HL-60 (cell line): ENCODE measurements around the gene MYO15A.

ENCODE experiments used
- DNase-seq, 2 experiments: peaks; one replicate each; pipeline ENCODE4 v3.0.0-alpha.2; 2010 to 2020; ENCODE audit warnings: low read depth in 1 of 2, low spot score in 1 of 2
- H3K27ac ChIP-seq: fragments of 250-450 bp; sonication (Bioruptor Pico); replicated peaks from 2 replicates; pipeline ENCODE4 v1.5.1; 2020; ENCODE audit warnings: mild to moderate bottlenecking, moderate library complexity
- H3K27me3 ChIP-seq: fragments of 250-450 bp; sonication (Bioruptor Pico); 2 replicates; pipeline ENCODE4 v1.5.1; 2021; ENCODE audit warnings: mild to moderate bottlenecking, moderate library complexity; ENCODE audit not compliant: insufficient read depth, poor library complexity, severe bottlenecking
- H3K4me3 ChIP-seq: replicated peaks from 2 replicates; pipeline ENCODE4 v1.5.1; 2011; ENCODE audit warnings: mild to moderate bottlenecking, control low read depth, low read length; ENCODE audit not compliant: insufficient read depth
- CTCF ChIP-seq: IDR thresholded peaks from one replicate; pipeline ENCODE4 v1.5.1; 2011; ENCODE audit warnings: low read length, control low read depth, inconsistent platforms; ENCODE audit not compliant: insufficient read depth
- GABPA ChIP-seq: IDR thresholded peaks from 2 replicates; pipeline ENCODE4 v1.6.1; 2012; ENCODE audit warnings: low read depth
- POLR2AphosphoS5 ChIP-seq: IDR thresholded peaks from 2 replicates; pipeline ENCODE4 v1.6.1; 2012; ENCODE audit warnings: low read depth
- REST ChIP-seq: IDR thresholded peaks from 2 replicates; pipeline ENCODE4 v1.6.1; 2012; ENCODE audit warnings: low read depth; ENCODE audit not compliant: insufficient replicate concordance
- SPI1 ChIP-seq: IDR thresholded peaks from 2 replicates; pipeline ENCODE4 v1.6.1; 2012; ENCODE audit warnings: low read depth, mild to moderate bottlenecking, borderline replicate concordance

Gene MYO15A

DNA sequence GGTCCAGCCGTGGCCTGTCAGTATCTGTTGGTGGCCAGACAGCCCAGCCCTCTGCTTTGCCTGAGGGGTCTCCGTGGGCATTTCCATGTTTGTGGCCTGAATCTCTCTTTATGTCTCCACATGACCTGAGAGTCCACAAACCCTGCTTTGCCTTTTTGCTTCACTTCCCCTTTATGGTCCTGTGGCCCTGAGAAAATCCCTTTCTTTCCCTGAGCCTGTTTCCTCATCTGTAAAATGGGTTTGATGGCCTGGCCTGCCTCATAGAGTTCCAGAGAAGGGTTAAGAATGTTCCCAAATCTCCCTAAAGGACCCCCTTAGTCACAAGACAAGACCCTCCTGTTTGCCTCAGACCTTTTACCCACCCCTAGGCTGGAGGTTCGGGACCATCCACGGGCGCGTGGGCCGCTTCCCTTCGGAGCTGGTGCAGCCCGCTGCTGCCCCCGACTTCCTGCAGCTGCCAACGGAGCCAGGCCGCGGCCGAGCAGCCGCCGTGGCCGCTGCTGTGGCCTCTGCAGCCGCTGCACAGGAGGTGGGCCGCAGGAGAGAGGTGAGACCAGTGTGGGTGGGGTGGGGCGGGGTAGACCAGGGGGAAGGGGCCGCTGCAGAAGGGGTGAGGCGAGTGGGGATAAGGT lies 48.9 kb downstream of the MYO15A start:
- no peak for DNase-seq
- Histone ChIP-seq H3K27ac (no peak overlapping the region), H3K27me3 (no peaks in the 10 kb centered on the region), H3K4me3 (no peak overlapping the region)
- TF ChIP-seq SPI1, result peak; percentile 47; the same call in 1 of the 2 replicates
- no peak for TF ChIP-seq POLR2AphosphoS5

GRCh38 chr17:18158022-18158600 lies 49.6 kb downstream of the MYO15A start:
- no peak for TF ChIP-seq REST
- TF ChIP-seq SPI1, result no peak
- TF ChIP-seq POLR2AphosphoS5, result no peak
- TF ChIP-seq GABPA, result no peak
- no peak for TF ChIP-seq CTCF
- Histone ChIP-seq H3K27me3 (no peaks in the 10 kb centered on the region), H3K27ac (no peak overlapping the region), H3K4me3 (peak overlapping the region; percentile 49)
- peak; percentile 68 to 71 for DNase-seq

GRCh38 chr17:18159551-18160120 lies 51.1 kb downstream of the MYO15A start:
- TF ChIP-seq GABPA (no peak), REST (no peak), POLR2AphosphoS5 (no peak), SPI1 (no peak), CTCF (no peak)
- H3K27ac ChIP-seq, result no peak overlapping the region
- no peak for DNase-seq
- no peaks in the 10 kb centered on the region for H3K27me3 ChIP-seq
- no peak overlapping the region for H3K4me3 ChIP-seq

DNA sequence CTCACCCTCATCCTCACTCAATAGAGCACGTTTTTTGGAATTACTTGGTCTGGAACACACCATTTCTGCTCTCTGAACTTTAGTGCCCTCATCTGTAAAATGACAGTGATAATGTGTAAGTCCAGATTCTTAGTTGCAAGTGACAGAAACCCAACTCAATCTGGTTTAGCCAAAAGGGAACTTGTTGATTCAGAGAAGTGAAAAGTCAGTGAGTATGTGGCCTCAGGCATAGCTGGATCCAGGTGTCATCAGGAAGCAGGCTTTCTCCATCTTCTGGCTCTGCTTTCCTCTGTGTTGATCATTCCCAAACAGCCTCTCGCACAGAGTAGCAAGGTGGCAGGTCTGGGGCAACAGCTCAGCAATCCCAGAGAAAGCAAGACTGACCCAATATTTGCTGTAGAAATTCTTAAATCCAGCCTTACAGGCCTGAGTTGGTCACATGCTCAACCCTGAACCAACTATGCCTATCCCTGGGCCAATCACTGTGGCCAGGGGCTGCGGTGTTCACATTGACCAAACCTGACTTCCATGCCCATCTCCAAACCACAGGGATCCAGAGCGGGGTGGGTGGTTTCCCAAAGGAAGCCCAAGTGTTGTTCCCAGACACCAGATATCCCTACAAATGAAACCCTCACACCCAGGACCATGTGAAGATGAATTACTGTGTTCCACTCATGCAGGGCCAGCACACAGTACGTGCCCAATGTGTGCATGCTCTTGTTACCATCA lies 51.7 kb downstream of the MYO15A start:
- TF ChIP-seq CTCF, result no peak
- no peak for TF ChIP-seq SPI1
- no peak overlapping the region for H3K4me3 ChIP-seq
- no peaks in the 10 kb centered on the region for H3K27me3 ChIP-seq
- no peak overlapping the region for H3K27ac ChIP-seq
- DNase-seq, result no peak
